ENCODE results near the gene NFIX.

GRCh38 chr19:13058951-13059660 is 63.8 kb downstream of the NFIX start:
- TF ChIP-seq, protein P1, sequence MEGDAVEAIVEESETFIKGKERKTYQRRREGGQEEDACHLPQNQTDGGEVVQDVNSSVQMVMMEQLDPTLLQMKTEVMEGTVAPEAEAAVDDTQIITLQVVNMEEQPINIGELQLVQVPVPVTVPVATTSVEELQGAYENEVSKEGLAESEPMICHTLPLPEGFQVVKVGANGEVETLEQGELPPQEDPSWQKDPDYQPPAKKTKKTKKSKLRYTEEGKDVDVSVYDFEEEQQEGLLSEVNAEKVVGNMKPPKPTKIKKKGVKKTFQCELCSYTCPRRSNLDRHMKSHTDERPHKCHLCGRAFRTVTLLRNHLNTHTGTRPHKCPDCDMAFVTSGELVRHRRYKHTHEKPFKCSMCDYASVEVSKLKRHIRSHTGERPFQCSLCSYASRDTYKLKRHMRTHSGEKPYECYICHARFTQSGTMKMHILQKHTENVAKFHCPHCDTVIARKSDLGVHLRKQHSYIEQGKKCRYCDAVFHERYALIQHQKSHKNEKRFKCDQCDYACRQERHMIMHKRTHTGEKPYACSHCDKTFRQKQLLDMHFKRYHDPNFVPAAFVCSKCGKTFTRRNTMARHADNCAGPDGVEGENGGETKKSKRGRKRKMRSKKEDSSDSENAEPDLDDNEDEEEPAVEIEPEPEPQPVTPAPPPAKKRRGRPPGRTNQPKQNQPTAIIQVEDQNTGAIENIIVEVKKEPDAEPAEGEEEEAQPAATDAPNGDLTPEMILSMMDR (optimal IDR thresholded peaks at IDR 0.05 in 1 of 3, IDR thresholded peaks at IDR 0.05 in 1 of 3, conservative IDR thresholded peaks at IDR 0.05 in 1 of 3; ENCODE audit: extremely low read depth in 1 of 3, insufficient read depth in 2 of 3, low read length in 3 of 3) = no peak
- no peak for TF ChIP-seq EZH2 (IDR thresholded peaks at IDR 0.05; ENCODE audit: low read length)
